Measurements from ENCODE around the gene ABCB7.
"Not testable (repeated sequence)": the region's sequence is repeated elsewhere in the genome, so short reads cannot be mapped to it uniquely, and the experiment has no call there.

Gene ABCB7

GRCh38 chrX:75106772-75107171 lies 49.3 kb downstream of the ABCB7 start:
- in situ Hi-C loops (cut with MboI; ENCODE audit: low sequenced_read_pairs) = no loop called here

- in situ Hi-C loops (cut with MboI; ENCODE audit: low sequenced_read_pairs) = no loop called here
These were observed 59.8 kb downstream of the ABCB7 start for GRCh38 chrX:75096331-75096730.

DNA sequence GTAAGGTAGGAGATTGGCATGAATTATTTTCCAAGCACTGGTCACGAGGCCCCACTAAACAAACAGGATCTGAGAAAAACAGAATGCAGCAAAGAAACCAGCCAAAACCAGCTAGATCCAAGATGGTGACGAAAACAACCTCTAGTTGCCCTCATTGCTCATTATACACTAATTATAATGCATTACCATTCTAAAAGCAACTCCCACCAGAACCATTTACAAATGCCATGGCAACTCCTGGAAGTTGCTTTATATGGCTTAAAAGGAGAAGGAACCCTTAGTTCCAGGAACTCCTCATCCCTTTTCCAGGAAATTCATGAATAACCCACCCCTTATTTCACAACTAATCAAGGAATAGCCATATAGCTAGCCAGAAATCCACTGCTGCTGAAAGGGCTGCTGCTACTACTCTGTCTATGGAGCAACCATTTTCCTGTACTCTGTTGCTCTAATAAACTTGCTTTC lies 69.3 kb downstream of the ABCB7 start:
- in situ Hi-C loops (cut with MboI; ENCODE audit: low sequenced_read_pairs) = no loop called here

- in situ Hi-C loops (cut with MboI; ENCODE audit: low sequenced_read_pairs) = no loop called here
These were observed 71.3 kb downstream of the ABCB7 start for GRCh38 chrX:75084757-75085156.

- in situ Hi-C loops (cut with MboI; ENCODE audit: low sequenced_read_pairs) = no loop called here
These were observed 79.7 kb downstream of the ABCB7 start for GRCh38 chrX:75076429-75076828.

DNA sequence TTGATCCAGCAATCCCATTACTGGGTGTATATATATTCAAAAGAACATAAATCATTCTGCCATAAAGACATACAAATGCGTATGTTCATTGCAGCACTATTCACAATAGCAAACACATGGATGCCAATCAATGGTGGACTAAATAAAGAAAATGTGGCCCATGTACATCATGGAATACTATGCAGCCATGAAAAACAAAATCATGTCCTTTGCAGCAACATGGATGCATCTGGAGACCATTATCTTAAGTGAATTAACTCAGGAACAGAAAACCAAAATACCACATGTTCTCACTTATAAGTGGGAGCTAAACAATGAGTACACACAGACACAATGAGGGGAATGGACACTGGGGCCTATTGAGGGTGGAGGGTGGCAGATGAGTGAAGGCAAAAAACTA lies 81.6 kb downstream of the ABCB7 start:
- in situ Hi-C loops (cut with MboI; ENCODE audit: low sequenced_read_pairs) = no loop called here

DNA sequence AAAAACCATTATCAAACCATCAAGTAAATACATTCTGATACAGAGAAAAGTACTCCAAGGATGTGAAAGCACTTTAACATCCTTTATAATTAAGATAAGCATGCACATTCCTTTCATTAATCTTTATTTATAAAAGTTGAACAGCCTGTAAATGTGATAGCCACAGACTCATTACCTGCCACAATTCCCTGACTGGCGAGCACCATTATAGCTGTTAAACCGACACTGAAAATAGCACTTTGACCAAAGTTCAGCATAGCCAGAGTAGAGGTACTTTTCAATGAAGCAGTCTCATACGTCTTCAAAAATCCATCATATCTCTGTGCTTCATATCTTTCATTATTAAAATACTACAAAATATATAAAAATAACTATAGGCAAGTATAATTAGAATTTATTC lies 84.7 kb downstream of the ABCB7 start:
- in situ Hi-C loops (cut with MboI; ENCODE audit: low sequenced_read_pairs) = no loop called here

DNA sequence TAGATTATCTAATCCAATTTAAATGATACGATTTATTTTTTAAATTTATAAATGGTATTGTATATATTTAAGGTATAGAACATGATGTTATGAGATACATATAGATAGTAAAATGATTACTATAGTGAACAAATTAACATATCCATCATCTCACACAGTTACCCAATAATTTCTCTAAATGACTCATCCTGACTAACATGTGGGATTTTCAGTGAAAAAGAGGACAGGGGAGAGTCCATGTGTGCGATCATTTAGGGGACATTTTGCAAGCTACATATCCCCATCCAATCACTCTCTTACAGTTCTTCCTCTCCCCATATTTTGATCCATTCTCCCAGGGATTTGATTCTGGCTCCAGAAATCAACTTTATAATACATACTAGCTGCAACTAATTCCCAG lies 88.2 kb downstream of the ABCB7 start:
- in situ Hi-C loops (cut with MboI; ENCODE audit: low sequenced_read_pairs) = no loop called here

GRCh38 chrX:75061701-75062100 lies 94.4 kb downstream of the ABCB7 start:
- in situ Hi-C loops (cut with MboI; ENCODE audit: low sequenced_read_pairs) = no loop called here

- in situ Hi-C loops (cut with MboI; ENCODE audit: low sequenced_read_pairs) = no loop called here
These were observed 105.0 kb downstream of the ABCB7 start for GRCh38 chrX:75051047-75051446.

GRCh38 chrX:75045369-75045768 lies 110.7 kb downstream of the ABCB7 start:
- in situ Hi-C loops (cut with MboI; ENCODE audit: low sequenced_read_pairs) = no loop called here

DNA sequence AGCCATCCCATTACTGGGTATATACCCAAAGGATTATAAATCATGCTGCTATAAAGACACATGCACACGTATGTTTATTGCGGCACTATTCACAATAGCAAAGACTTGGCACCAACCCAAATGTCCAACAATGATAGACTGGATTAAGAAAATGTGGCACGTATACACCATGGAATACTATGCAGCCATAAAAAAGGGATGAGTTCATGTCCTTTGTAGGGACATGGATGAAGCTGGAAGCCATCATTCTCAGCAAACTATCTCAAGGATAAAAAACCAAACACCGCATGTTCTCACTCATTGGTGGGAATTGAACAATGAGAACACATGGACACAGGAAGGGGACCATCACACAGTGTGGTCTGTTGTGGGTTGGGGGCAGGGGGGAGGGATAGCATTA lies 111.9 kb downstream of the ABCB7 start:
- in situ Hi-C loops (cut with MboI; ENCODE audit: low sequenced_read_pairs) = not testable (repeated sequence)

GRCh38 chrX:75038925-75039324 lies 117.2 kb downstream of the ABCB7 start:
- in situ Hi-C loops (cut with MboI; ENCODE audit: low sequenced_read_pairs) = no loop called here

All from HL-60/S4 treated with retinoic acid at 250 ng/mL for 4 days and 3 days (cell line).